ENCODE results near the gene FUT1. TPM values are rescaled to one million over a fixed set of nuclear protein-coding genes. Genes with fewer than 3 reads are reported as not detected.
A peak's percentile ranks its signal among the peaks of the same experiment; 100 is the strongest.

The FUT1 gene
- total and polyA plus RNA-seq, 2 of the 8 experiments (the other 6 are each of a cell fraction or from before 2014, with no cell fraction given) = 7.4 to 12.9 TPM

DNA sequence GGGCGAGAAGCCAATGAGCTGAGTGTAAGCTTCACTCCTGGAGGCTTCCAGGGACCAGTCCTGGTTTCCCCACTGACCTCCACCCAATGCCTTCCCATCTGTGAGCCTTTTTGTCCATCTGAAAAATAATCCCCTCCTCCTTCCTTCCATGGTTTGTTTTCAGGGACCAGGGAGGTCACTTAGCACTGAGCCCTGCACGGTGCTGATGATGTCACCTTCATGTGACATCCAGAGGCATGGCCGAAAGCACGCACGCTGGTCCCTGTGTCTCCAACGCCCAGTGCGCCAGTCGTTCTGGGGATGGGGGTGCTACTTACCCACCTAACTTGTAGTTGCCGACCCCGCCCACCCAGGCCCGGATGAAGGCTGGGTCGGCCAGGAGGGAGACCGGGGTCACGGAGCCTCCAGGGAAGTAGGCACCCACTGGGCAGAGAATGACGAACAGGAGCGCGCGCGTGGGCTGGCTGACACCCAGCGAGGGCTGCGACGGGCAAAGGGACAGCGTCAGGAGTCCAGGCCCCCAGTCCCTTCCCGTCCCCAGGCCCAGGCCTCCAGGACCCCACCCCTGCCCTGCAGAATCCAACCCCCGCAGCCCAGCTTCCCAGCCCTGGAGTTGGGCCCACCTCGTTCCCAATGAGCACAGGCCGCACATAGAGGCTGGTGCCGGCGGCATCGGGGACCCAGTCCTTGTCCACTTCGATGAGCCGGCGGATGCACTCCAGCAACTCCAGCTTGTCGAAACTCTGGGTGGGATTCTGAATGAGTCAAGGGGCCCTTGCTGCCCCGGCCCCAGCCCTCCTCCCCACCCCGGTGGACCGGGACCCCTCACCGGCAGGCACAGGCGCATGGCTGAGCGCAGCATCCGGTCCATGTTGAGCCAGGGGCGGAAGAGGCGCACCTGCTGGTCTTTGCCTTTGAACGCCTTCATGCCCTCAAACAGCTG lies 47.2 kb upstream of the FUT1 start:
- Histone ChIP-seq H2BK20ac (ENCODE audit: low read length) (peak overlapping the region; percentile 24; the same call in 1 of the 2 replicates), H3K9ac (replicated peaks in 1 of 4; ENCODE audit: extremely low read depth in 1 of 4, low read depth in 3 of 4, low read length in 3 of 4) (no peak overlapping the region), H3K18ac (ENCODE audit: extremely low read depth, low read length) (peak overlapping the region; percentile 17), H3K23ac (ENCODE audit: insufficient read length) (no peak overlapping the region), H4K5ac (ENCODE audit: insufficient read length, low read depth, low read length) (no peak overlapping the region), H4K91ac (replicated peaks; ENCODE audit: insufficient read length, low read length) (peak overlapping the region; percentile 94), H2BK120ac (replicated peaks; ENCODE audit: low read depth, low read length) (no peak overlapping the region), H3K23me2 (ENCODE audit: low read depth, low read length) (no peaks in the 10 kb centered on the region), H3K4ac (replicated peaks; ENCODE audit: insufficient read length, low read depth, low read length) (no peak overlapping the region), H2BK5ac (ENCODE audit: low read depth, low read length) (peak overlapping the region; percentile 83; the same call in 1 of the 2 replicates), H3K9me3 (ENCODE audit: insufficient read depth in 2 of 2, low read depth in 1 of 2, low read length in 1 of 2) (no peaks in the 10 kb centered on the region), H3K4me3 (ENCODE audit: extremely low read depth in 1 of 4, insufficient read depth in 2 of 4, low read depth in 3 of 4, low read length in 4 of 4) (no peak overlapping the region), H3K56ac (replicated peaks; ENCODE audit: insufficient read length, low read depth, low read length) (no peak overlapping the region), H3K79me2 (ENCODE audit: control insufficient read depth in 1 of 2, insufficient read depth in 2 of 2, low read length in 2 of 2) (no peaks in the 10 kb centered on the region), H3K79me1 (ENCODE audit: low read depth, low read length) (no peaks in the 10 kb centered on the region), H2AK5ac (ENCODE audit: low read depth, low read length) (peak overlapping the region; percentile 41; the same call in 1 of the 2 replicates), H3K14ac (ENCODE audit: insufficient read length) (no peak overlapping the region), H4K8ac (ENCODE audit: extremely low read depth, insufficient read depth, low read length) (peak overlapping the region; percentile 54; the same call in 1 of the 2 replicates), H3K36me3 (ENCODE audit: control insufficient read depth in 2 of 4, insufficient read depth in 4 of 4, low read length in 3 of 4) (no peaks in the 10 kb centered on the region), H3K4me1 (replicated peaks in 1 of 4; ENCODE audit: control insufficient read depth in 3 of 4, insufficient read depth in 4 of 4, low read length in 3 of 4) (peaks cover 0 to 14% (median 9%) of the 10 kb centered on the region in 4 experiments; a peak in 6 of 7 replicates), H3K27ac (ENCODE audit: low read depth, low read length) (peak overlapping the region; percentile 13; the same call in 1 of the 2 replicates), H2BK15ac (ENCODE audit: low read length) (peak overlapping the region; percentile 98; the same call in 1 of the 2 replicates), H3K27me3 (replicated peaks in 1 of 4; ENCODE audit: control insufficient read depth in 3 of 4, extremely low read depth in 1 of 4, insufficient read depth in 3 of 4, low read length in 3 of 4) (no peaks in the 10 kb centered on the region), H2BK12ac (ENCODE audit: low read depth, low read length) (peak overlapping the region; percentile 90; the same call in 1 of the 2 replicates), H2AFZ (ENCODE audit: low read length) (no peak overlapping the region), H4K20me1 (replicated peaks in 1 of 2; ENCODE audit: control insufficient read depth in 1 of 2, insufficient read depth in 2 of 2, low read length in 2 of 2) (no peaks in the 10 kb centered on the region), H3K4me2 (ENCODE audit: insufficient read depth in 1 of 2, low read depth in 2 of 2, low read length in 2 of 2) (peak overlapping the region in 1 of 2 experiments; percentile 30; a peak in 3 of 4 replicates)
- DNase-seq (ENCODE audit: low read depth in 1 of 2, low spot score in 2 of 2) (no peak), FAIRE-seq (no peak)
- 92% methylated on average over 32 of the region's 44 CpGs; no CpG with 5 or more reads in 1 of the 2 experiments for WGBS, 2 experiments (ENCODE audit: extremely low coverage in 1 of 2, insufficient coverage in 1 of 2, insufficient read length in 1 of 2, insufficient replicate concordance in 2 of 2, low coverage in 1 of 2, low lambda C conversion rate in 2 of 2, missing lambda C conversion rate in 1 of 2)
- ChIA-PET POLR2A (ENCODE audit: partially characterized antibody) (interaction anchor here (0.8 to 3.7 kb wide), 9 partner anchors 7 to 166 kb away, joined by 3 to 36 read pairs (median 4); partner anchors contain the start of genes BCAT2, FTL, HSD17B14 and PPP1R15A), CTCF (ENCODE audit: partially characterized antibody) (interaction anchor here (0.5 to 14.7 kb wide), 11 partner anchors 9 to 181 kb away, joined by 3 to 285 read pairs (median 4); partner anchors contain the start of gene BCAT2)
- no peak for TF ChIP-seq KDM4A (IDR thresholded peaks at IDR 0.05; ENCODE audit: low read depth, low read length, severe bottlenecking)
- no peak for TF ChIP-seq JUND (IDR thresholded peaks at IDR 0.05; ENCODE audit: low read length)
- TF ChIP-seq EZH2 (IDR thresholded peaks at IDR 0.05; ENCODE audit: low read depth, low read length, severe bottlenecking) = no peak
- TF ChIP-seq SIRT6 (IDR thresholded peaks at IDR 0.05; ENCODE audit: low read length) = no peak
- no peak for TF ChIP-seq SIN3A (conservative IDR thresholded peaks at IDR 0.05 in 1 of 2, IDR thresholded peaks at IDR 0.05 in 1 of 2; ENCODE audit: low read depth in 1 of 2, low read length in 2 of 2)
- no peak for TF ChIP-seq ZNF274 (IDR thresholded peaks at IDR 0.05; ENCODE audit: borderline replicate concordance, extremely low read depth, low read length)
- no peak for TF ChIP-seq NANOG (IDR thresholded peaks at IDR 0.05; ENCODE audit: insufficient read depth, low read depth, low read length, poor library complexity, severe bottlenecking)

Measured in H1 (cell line).